IPS-20b (cell line): Measurements from ENCODE around the gene BRD7.
"Not testable (repeated sequence)": the region's sequence is repeated elsewhere in the genome, so short reads cannot be mapped to it uniquely, and the experiment has no call there.

Experiments used
- H3K27ac ChIP-seq: one replicate; pipeline ENCODE4 v1.5.1; 2013; ENCODE audit warnings: low read length
- H3K27me3 ChIP-seq: 2 replicates; pipeline ENCODE4 v1.6.1; 2013; ENCODE audit warnings: mild to moderate bottlenecking, low read length, inconsistent platforms; ENCODE audit not compliant: insufficient read depth
- H3K36me3 ChIP-seq: 2 replicates; pipeline ENCODE4 v1.6.1; 2013; ENCODE audit warnings: low read depth, mild to moderate bottlenecking, inconsistent platforms, low read length, moderate library complexity; ENCODE audit not compliant: insufficient read depth
- H3K4me1 ChIP-seq: 2 replicates; pipeline ENCODE4 v1.6.1; 2013; ENCODE audit warnings: mild to moderate bottlenecking, control low read depth, inconsistent platforms, low read length, moderate library complexity; ENCODE audit not compliant: insufficient read depth
- H3K4me3 ChIP-seq: 2 replicates; pipeline ENCODE4 v1.5.1; 2013; ENCODE audit warnings: mild to moderate bottlenecking, low read length, inconsistent platforms
- H3K9ac ChIP-seq: 2 replicates; pipeline ENCODE4 v1.6.1; 2013; ENCODE audit warnings: low read depth, mild to moderate bottlenecking, inconsistent platforms, low read length, moderate library complexity
- H3K9me3 ChIP-seq: 2 replicates; pipeline ENCODE4 v1.6.1; 2013; ENCODE audit warnings: mild to moderate bottlenecking, low read depth, low read length, inconsistent platforms; ENCODE audit not compliant: insufficient read depth

The BRD7 gene

DNA sequence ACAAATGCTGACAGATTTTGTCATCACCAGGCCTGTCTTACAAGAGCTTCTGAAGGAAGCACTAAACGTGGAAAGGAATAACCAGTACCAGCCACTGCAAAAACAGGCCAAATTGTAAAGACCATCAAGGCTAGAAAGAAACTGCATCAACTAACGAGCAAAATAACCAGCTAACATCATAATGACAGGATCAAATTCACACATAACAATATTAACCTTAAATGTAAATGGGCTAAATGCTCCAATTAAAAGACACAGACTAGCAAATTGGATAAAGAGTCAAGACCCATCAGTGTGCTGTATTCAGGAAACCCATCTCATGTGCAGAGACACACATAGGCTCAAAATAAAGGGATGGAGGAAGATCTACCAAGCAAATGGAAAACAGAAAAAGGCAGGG is 23.6 kb downstream of the BRD7 start:
- H3K4me3 ChIP-seq, H3K27me3 ChIP-seq, H3K4me1 ChIP-seq, H3K27ac ChIP-seq, H3K9me3 ChIP-seq, H3K9ac ChIP-seq: not testable (repeated sequence)
- peaks cover 54% of the 10 kb centered on the region for H3K36me3 ChIP-seq

DNA sequence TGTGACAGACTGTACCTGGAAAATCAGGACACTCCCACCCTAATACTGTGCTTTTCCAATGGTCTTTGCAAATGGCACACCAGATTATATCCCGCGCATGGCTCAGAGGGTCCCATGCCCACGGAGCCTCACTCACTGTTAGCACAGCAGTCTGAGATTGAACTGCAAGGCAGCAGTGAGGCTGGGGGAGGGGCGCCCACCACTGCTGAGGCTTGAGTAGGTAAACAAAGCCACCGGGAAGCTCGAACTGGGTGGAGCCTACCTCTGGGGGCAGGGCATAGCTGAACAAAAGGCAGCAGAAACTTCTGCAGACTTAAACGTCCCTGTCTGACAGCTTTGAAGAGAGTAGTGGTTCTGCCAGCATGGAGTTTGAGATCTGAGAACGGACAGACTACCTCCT is 25.2 kb downstream of the BRD7 start:
- H3K27ac ChIP-seq, H3K9me3 ChIP-seq, H3K9ac ChIP-seq, H3K4me1 ChIP-seq, H3K27me3 ChIP-seq, H3K4me3 ChIP-seq: not testable (repeated sequence)
- peaks cover 58% of the 10 kb centered on the region for H3K36me3 ChIP-seq

DNA sequence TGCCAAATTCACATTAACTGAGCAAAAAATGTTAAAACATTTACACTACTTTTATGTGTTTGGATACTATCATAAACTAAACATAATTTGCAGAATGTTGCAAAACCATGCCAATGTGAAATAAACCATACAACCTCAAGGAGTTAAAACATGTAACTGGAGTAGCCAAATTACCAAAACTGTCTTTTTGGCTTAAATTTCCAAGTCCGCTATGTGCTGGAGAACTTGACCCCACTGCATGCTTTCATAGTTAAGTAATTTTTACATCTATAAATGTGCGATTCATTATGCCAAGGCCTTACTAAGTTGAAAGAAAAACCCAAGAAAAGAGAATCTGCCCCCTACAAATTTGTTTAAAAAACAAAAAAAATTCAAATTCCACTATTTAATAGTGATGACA is 28.2 kb downstream of the BRD7 start:
- no peaks in the 10 kb centered on the region for H3K27me3 ChIP-seq
- H3K4me1 ChIP-seq, result no peaks in the 10 kb centered on the region
- no peak overlapping the region for H3K9ac ChIP-seq
- H3K9me3 ChIP-seq, result no peaks in the 10 kb centered on the region
- H3K4me3 ChIP-seq, result no peak overlapping the region
- no peak overlapping the region for H3K27ac ChIP-seq
- H3K36me3 ChIP-seq, result peaks cover 82% of the 10 kb centered on the region

DNA sequence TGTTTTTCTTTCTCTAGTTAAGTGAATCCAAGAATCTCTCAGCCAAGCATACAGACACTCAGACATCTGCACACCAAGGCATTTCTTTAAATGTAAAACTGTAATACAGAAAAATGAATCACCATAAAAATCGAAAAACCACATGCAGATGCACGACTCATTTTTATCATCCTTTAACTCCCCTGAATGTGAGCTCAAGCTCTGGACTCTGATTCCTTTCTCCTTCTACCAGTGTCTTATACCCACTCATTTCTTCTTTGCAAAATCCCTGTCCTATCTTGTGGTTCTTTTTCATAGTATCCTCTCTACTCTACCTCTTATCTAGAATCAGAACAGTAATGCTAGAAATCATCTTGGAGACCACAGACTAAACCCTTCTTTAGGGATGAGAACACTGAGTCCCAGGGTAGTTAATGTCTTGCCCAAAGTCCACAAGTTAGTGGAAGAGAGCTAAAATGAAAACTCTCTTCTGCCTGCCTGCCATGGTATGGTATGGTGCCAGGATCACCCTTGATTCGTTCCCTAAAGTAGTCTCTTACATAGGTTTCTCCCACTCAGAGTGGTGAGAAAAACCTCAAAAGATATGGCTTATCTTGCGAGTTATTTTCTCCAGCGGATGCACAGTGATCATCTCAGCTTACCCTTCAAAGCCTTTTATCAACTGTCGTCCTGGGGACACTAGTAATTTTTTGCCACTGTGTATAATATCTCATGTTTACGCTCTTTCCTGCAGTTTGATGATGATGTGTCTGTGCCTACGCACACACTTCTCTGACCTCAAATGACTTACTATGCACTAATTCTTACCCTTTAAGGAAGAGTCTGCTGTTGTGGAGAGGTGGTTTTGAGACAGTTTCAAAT is 30.2 kb downstream of the BRD7 start:
- no peak overlapping the region for H3K27ac ChIP-seq
- no peaks in the 10 kb centered on the region for H3K4me1 ChIP-seq
- no peaks in the 10 kb centered on the region for H3K27me3 ChIP-seq
- peaks cover 93% of the 10 kb centered on the region for H3K36me3 ChIP-seq
- no peak overlapping the region for H3K9ac ChIP-seq
- no peak overlapping the region for H3K4me3 ChIP-seq
- H3K9me3 ChIP-seq, result no peaks in the 10 kb centered on the region

- no peaks in the 10 kb centered on the region for H3K4me1 ChIP-seq
- no peak overlapping the region for H3K27ac ChIP-seq
- no peaks in the 10 kb centered on the region for H3K9me3 ChIP-seq
- H3K9ac ChIP-seq, result no peak overlapping the region
- H3K36me3 ChIP-seq, result peaks cover 93% of the 10 kb centered on the region
- H3K27me3 ChIP-seq, result no peaks in the 10 kb centered on the region
- H3K4me3 ChIP-seq, result no peak overlapping the region
Observed at GRCh38 chr16:50336884-50337283, 31.9 kb downstream of the BRD7 start.

DNA sequence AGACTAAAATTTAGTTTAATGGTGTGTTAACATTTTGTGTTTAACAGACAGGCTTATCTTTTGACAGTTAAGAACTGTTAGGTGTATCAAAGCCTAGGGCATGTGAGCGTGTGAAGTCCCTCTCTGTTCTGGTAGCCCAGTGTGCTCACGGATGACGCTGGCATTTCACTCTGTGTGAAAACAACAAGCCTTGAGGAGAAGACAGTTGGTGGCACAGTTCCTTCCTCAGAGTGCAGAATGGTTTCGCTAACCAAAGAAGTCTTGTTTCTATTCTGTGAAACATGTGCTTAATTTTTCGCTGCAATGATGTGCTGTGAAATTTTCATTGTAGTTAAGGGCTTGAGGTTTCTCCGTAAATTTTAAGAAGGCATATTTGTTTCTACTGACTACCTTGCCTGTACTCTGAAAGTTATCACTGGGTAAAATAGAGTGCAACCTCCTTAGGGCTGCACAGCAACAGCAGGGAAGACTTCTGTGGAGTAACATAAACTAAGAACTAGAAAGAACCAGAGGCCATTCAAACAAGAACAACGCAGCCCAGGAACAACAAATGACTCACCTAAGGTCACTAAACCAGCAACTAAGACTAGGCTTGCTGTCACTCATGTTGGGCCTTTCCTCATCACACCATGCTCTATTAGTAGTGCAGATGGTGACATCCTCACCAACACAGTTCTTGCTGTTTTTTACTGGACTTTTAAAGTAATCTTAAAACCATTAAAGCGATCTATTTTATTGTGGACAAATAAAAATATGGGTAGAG is 33.4 kb downstream of the BRD7 start:
- H3K4me1 ChIP-seq, result no peaks in the 10 kb centered on the region
- no peak overlapping the region for H3K9ac ChIP-seq
- H3K9me3 ChIP-seq, result no peaks in the 10 kb centered on the region
- no peaks in the 10 kb centered on the region for H3K27me3 ChIP-seq
- no peak overlapping the region for H3K4me3 ChIP-seq
- peaks cover 90% of the 10 kb centered on the region for H3K36me3 ChIP-seq
- no peak overlapping the region for H3K27ac ChIP-seq

- peaks cover 90% of the 10 kb centered on the region for H3K36me3 ChIP-seq
- no peak overlapping the region for H3K9ac ChIP-seq
- no peaks in the 10 kb centered on the region for H3K4me1 ChIP-seq
- no peaks in the 10 kb centered on the region for H3K9me3 ChIP-seq
- no peaks in the 10 kb centered on the region for H3K27me3 ChIP-seq
- H3K27ac ChIP-seq, result no peak overlapping the region
- no peak overlapping the region for H3K4me3 ChIP-seq
Observed at GRCh38 chr16:50334106-50334975, 34.4 kb downstream of the BRD7 start.

- Histone ChIP-seq H3K4me1 (no peaks in the 10 kb centered on the region), H3K36me3 (peaks cover 90% of the 10 kb centered on the region), H3K9ac (no peak overlapping the region), H3K27me3 (no peaks in the 10 kb centered on the region), H3K27ac (no peak overlapping the region), H3K9me3 (no peaks in the 10 kb centered on the region), H3K4me3 (no peak overlapping the region)
Observed at GRCh38 chr16:50332599-50332998, 36.2 kb downstream of the BRD7 start.

- no peak overlapping the region for H3K9ac ChIP-seq
- H3K27me3 ChIP-seq, result no peaks in the 10 kb centered on the region
- peaks cover 94% of the 10 kb centered on the region for H3K36me3 ChIP-seq
- H3K27ac ChIP-seq, result no peak overlapping the region
- H3K9me3 ChIP-seq, result no peaks in the 10 kb centered on the region
- no peaks in the 10 kb centered on the region for H3K4me1 ChIP-seq
- no peak overlapping the region for H3K4me3 ChIP-seq
Observed at GRCh38 chr16:50331570-50331969, 37.2 kb downstream of the BRD7 start.

- H3K4me3 ChIP-seq, result no peak overlapping the region
- H3K27me3 ChIP-seq, result no peaks in the 10 kb centered on the region
- no peaks in the 10 kb centered on the region for H3K4me1 ChIP-seq
- no peak overlapping the region for H3K9ac ChIP-seq
- no peaks in the 10 kb centered on the region for H3K9me3 ChIP-seq
- no peak overlapping the region for H3K27ac ChIP-seq
- H3K36me3 ChIP-seq, result peaks cover 95% of the 10 kb centered on the region
Observed at GRCh38 chr16:50329446-50330189, 39.2 kb downstream of the BRD7 start.

DNA sequence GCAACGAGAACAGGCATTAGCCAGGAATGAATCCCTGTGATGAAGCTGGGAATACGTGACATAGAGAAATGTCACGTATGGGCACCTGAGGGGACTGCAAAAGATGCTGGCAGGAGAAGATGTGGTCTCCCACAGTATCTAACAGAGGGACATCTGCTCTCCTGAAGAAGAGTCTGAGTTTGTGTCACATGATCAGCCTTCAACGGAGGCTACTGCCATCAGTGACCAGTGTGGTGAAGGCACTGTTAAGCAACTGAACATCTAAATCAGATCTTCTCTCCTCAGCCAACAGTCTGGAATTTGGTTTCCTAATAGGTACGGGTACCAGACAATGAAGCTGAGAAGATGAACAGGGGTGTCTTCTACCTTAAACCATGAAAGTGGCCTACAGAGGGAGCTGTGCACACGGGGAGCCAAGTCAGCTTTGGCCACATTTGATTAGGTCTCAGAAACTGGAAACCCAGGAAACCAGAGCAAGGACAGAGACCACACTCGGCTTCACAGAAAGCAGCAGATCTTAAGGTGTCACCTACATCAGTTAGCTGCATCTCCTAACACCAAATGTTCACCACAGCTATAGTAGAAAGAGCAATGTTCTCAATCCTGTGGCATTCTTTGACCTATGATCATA is 41.8 kb downstream of the BRD7 start:
- Histone ChIP-seq H3K36me3 (peaks cover 95% of the 10 kb centered on the region), H3K27me3 (no peaks in the 10 kb centered on the region), H3K9ac (no peak overlapping the region), H3K9me3 (no peaks in the 10 kb centered on the region), H3K27ac (no peak overlapping the region), H3K4me3 (no peak overlapping the region), H3K4me1 (no peaks in the 10 kb centered on the region)
